HG03139 (cell line): ENCODE results near the gene STAG1.
"Not testable (repeated sequence)": the region's sequence is repeated elsewhere in the genome, so short reads cannot be mapped to it uniquely, and the experiment has no call there.

Experiments
- ATAC-seq: cut with Tn5 transposase; IDR thresholded peaks from one replicate; pipeline ENCODE4 v1.9.1; 2021; ENCODE audit not compliant: unreplicated experiment

The STAG1 gene

DNA sequence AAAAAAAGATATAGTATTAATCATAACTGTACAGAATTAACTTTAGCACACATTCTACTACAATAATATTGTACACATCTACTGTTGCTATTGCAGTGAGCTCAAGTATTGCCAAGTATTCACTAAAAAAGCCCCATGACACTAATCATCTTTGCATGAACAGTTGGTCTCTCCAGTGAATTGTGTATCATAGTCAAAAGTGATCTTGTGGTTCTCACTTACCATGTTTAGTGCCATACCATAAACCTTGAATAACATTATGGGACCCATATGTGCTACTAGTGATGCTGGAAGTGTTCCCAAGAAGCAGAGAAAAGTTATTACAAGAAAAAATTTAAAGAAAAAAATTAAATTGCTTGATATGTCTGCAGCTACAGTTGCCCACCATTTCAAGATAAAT is 324.9 kb downstream of the STAG1 start:
- ATAC-seq, result no peak

DNA sequence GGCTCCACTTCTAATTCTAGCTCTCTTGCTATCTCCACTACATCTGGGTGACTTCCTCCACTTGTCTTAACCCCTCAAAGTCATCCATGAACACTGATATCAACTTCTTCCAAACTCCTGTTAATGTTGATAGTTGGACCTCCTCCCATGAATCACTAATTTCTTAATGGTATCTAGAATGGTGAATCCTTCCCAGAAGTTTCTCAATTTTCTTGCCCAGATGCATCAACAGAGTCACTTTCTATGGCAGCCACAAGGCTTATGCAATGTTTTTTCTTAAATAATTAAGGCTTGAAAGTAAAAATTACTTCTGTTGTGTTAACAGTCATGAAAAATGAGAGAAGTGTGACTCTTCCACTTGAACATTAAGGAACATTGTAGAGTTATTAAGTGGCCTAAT is 337.7 kb downstream of the STAG1 start:
- ATAC-seq, result no peak

DNA sequence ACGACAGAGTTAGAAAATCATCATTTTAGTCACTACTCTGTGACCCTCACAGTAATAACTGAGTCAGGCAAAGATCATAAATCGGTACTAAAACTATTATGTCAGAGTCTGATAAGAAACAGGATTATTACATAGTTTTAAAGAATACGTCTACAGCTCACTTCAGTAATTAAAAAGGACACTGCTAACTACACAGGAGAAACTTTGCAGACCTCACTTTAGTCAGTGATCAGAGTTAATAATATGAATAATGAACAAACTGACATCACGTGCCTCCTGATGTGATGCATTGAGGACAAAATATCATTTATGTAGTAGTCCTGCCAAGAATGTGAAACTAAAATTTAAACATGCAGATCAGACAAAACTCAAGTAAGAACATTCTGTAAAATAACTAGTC is 339.9 kb downstream of the STAG1 start:
- ATAC-seq, result no peak

DNA sequence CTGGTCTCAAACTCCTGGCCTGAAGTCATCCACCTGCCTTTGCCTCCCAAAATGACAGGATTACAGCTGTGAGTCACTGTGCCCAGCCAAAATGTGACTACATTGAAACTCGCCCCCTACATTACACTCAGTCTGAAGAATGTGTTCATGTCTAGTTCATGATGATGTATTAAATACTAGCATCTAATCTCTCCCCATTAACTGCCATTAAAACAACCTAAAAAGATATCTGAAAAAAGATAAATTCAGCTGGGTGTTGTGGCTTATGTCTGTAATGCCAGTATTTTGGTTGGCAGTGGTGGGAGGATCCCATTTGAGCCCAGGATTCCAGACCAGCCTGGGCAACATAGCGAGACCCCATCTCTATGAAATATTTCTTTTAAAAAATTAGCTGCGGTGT is 342.6 kb downstream of the STAG1 start:
- ATAC-seq, result no peak

DNA sequence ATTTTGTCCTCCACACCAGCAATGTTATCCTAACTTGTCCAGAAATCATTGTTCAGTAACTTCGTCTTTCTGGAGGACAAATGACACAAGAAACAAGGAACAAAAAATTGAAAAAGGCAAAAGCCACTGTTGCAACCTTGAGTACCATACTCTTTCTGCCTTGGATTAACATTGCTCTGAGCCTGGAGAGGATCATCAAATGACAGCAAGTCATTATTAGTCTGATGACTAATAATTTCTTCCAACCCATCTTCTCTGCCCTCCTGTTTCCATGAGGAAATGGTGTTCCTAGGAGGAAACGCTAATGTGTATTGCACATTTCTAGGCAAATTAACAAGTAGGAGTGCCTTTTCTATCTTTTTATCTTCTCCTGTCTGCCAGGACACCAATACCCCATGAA is 348.1 kb downstream of the STAG1 start:
- no peak for ATAC-seq

DNA sequence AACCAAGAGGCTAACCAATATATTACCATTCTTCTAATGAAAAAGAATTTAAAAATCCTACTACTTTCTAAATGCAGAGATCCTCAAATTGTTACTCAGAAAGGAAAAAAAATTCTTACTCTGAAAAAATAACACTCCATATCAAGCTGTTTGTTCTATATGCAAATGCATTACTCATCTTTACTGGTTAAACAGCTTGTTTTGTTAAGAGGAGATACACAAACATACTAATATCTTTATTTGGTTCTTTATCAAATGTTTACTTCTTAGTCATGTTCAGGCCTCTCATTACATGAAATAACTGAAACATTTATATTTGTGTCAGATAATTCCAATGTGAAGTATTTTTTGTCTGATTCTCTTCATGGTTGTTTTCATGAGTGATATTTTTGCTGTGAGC is 355.3 kb downstream of the STAG1 start:
- ATAC-seq, result no peak

DNA sequence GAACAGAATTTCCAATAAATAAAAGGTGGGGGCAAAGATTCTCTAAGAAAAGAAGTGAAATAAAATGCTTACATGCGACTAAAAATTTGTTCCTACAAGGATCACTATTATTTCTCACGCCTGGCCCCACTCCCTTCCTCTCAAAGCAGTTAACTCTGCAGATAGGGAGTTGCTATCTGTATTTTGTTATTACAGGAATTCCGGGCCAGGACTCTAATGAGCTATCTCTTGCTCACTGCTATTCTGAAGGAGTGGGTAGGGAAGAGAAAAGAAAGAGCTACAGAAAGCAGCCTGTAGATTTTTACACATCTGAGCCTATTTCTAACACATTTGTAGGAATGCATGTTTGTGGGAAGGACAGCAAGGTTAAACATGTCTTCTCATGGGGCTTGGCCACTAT is 361.6 kb downstream of the STAG1 start:
- ATAC-seq, result no peak

DNA sequence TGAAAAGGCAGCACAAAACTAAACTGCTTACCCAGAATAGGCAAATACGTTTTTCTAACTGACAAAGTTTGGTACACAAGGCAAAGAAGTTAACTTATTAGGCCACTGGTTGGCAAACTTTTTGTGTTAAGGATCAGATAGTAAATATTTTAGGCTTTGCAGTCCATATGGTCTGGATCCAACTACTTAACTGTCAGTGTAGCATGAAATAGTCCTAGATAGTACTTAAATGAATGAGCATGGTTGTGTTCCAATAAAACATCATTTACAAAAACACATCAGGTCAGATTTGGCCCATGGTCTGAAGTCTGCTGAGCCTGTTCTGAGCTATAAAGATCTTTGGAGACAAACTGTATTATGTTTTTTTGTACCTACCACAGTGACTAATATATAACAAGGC is 365.1 kb downstream of the STAG1 start:
- no peak for ATAC-seq

DNA sequence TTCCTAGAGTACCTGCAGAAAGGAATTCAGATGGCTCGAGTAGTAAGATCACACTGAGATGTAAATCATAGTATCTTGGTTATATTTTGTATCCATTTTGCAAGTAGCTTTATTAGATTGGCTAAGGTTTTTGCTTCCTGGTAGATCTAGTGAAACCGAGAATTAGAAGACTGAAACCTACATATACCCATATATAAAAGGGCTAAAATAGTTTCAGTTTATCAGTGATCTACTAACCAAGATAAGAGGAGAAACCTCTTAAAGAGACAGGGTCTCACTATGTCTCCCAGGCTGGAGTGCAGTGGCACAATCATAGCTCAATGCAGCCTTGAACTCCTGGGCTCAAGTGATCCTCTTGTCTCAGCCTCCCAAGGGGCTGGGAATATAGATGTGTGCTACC is 366.7 kb downstream of the STAG1 start:
- ATAC-seq, result peak; percentile 85

DNA sequence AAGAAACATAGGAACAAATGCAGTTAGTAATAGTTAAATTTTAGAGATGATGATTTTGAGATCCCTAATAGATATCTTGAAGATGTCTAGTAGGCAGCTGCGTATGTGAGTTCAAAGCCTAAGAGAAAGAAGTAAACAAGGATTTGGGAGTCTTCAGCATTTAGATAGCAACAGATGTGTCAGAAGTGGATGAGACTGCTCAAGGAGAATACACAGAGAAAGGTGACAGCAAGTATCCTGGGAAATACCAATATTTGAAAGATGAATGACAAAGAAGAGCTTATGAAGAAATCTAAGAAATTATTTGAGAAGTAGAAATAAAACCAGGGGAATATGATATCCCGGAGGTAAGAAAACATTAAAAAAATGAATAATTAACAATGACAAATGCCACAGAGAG is 371.1 kb downstream of the STAG1 start:
- no peak for ATAC-seq

DNA sequence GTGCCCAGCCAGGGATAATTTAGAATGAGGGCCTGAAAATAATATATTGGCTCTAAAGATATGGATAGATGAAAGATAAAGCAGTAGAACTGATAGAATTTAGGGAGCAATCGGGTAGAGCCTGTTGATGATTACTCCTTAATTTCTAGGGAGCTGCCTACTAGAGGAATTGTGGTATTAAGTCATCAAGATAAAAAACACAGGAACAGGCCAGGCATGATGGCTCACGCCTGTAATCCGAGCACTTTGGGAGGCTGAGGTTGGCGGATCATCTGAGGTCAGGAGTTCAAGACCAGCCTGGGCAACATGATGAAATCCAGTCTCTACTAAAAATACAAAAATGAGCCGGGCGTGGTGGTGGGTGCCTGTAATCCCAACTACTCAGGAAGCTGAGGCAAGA is 371.6 kb downstream of the STAG1 start:
- no peak for ATAC-seq

DNA sequence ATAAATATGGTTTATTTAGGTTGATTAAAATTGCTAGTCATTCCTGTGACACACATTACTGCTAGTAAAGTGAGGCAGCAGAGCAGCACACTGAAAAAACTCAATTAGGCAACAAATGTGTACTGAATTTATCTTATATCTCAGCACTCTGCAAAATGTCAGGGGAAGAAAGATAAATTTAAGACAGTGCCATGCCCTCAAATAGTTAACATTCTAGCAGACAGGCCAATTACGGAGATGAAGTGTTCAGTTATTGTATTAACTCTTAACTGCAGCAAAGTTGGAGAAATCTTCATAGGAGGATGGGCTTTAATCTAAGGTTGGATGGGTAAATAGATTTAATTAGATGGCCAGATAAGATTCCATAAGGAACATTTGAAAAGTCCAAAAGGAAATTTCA is 374.2 kb downstream of the STAG1 start:
- ATAC-seq, result no peak

DNA sequence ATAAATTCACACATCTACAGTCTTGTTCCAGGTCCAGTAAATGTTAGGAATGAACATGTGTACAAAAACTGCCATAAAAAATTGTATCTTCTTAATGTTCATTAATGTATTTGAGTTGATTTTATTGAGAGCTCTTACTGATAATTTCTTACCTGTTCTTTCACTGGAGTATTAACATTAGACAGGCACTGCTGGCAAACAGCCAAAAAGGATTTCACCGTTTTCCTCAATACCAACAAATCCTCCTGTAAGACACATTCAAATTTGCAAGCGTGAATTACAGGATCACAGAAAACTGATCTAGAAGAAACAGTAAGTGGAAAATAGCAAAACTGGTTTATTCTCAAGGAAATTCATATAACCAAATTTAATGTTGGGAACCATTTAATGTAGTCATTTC is 374.7 kb downstream of the STAG1 start:
- no peak for ATAC-seq

DNA sequence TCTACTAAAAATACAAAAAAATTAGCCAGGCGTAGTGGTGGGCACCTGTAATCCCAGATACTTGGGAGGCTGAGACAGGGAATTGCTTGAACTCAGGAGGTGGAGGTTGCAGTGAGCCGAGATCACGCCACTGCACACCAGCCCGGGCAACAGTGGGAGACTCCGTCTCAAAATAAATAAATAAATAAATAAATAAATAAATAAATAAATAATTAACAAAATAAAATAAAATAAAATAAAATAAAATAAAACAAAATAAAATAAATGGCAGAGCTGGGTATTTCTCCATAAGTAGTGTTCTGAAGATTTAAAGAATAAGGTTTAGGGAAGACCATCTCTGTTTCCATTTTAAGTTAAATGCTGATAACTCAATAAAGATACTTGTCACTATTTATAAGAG is 376.4 kb downstream of the STAG1 start:
- not testable (repeated sequence) for ATAC-seq

DNA sequence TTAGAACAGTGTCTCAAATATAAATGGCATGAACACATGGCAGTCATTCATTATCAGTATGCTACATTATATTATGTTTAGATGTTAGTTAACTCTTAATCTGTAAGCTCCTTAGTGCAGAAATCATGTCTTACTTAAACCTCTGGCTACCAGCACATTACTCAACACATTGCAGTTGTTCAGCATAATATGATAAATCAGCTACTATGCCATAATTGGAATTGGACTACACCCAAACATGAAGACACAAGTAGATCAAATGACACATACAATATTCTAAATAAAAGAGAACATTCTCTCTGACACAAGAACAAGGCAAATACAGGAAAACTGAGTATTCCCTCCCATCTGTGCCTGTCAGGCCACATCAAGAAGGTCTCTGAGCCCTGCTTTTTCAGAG is 385.9 kb downstream of the STAG1 start:
- ATAC-seq, result no peak

DNA sequence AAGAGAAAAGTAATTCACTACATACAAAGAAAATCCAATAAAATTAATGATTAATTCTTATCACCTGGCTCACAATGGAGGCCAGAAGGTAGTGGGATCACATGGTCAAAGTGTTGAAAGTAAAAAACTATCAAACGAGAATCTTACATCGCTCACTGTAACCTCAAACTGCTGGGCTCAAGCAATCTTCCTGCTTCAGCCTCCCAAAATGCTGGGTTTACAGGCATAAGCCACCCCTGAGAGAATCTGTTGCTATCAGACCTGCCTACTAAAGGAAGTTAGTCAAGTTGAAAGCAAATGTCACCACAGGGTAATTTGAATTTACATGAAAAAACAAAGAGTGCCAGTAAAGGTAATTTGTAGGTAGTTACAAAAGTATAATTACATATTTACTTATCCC is 398.7 kb downstream of the STAG1 start:
- ATAC-seq, result peak; percentile 71

DNA sequence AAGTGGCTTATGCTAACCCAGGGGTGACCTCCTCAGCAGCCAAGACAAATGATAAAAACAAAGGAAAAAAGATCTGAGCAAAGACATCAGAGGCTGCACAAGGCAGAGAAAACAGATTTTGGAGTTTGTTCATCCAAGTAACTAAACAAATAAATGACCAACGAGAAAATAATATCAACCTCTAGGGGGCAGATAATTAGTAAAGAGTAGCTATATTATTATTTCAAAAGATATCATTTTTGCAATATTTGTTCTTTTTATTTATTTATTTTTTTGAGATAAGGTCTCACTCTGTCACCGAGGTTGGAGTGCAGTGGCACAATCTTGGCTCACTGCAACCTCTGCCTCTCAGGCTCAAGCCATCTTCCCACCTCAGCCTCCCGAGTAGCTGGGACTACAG is 400.3 kb downstream of the STAG1 start:
- no peak for ATAC-seq

DNA sequence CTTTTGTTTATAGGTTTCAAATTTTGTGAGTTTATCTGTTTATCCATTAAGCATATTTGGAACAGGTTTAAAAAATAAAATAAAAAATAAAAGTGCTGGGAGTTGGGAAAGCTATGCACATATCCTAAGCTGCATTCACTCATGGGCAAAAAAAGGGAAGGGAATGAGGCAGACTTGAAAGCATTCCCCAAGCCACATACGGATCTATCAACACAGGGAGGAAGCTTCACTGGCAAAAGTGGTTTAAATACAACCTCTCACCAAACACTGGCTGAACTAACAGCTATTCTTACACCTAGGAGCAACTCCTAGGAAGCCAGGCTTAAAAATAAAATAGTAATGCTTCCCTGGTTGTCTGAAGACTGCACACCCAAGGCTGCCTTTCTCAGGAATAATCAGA is 400.8 kb downstream of the STAG1 start:
- no peak for ATAC-seq

DNA sequence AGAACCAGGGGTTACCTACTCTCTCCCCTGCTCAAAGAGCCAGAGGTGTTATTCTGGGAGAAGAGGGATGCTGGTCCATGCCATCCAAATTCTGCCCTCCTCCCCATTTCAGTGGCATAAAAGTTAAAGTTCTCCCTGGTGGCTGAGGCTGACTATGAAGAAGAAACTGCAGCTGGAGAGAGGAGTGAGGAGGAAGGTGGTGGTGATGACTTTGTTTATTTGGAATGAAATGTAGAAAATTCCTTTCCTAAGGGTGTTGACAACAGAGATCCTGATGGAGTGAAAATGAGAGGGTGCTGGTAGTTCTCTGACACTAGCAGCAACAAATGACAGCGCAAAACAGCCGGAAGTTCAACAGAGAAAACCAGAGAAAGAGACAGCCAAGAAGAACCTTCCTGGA is 401.6 kb downstream of the STAG1 start:
- no peak for ATAC-seq

DNA sequence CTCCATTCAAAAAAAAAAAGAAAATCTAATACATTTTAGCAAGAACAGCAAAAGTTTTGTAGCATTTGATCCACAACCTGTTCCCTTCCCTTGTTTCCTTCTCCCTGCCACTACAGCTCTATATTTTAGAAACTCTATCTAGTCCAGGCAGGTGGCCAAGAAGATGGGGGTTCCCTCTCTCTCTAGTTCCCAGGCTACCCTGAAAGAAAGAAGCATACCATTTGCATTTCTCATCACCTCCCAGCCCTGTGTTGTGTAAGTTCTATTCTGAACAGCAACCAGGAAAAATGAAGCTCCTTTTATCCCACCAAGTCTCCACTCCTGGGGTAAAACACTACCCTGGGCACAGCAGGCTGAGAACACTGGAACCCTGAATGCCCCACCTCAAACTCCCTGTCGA is 402.0 kb downstream of the STAG1 start:
- no peak for ATAC-seq

DNA sequence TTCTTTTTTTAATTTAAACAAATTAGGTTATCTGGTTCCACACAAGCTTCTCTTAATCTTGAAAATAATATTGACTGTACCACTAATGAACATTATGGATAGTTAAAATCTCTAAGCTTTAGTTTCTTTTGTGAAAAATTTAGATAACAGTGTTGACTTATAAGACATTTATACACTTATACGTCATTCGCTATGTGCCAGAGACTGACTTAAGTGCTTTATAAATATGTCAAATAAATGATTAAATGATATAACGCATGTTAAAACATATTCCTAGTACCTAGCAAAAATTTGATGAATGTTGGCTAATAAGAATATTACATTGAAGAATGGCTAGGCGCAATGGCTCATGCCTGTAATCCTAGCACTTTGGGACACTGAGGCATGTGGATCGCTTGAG is 405.7 kb downstream of the STAG1 start:
- ATAC-seq, result no peak

DNA sequence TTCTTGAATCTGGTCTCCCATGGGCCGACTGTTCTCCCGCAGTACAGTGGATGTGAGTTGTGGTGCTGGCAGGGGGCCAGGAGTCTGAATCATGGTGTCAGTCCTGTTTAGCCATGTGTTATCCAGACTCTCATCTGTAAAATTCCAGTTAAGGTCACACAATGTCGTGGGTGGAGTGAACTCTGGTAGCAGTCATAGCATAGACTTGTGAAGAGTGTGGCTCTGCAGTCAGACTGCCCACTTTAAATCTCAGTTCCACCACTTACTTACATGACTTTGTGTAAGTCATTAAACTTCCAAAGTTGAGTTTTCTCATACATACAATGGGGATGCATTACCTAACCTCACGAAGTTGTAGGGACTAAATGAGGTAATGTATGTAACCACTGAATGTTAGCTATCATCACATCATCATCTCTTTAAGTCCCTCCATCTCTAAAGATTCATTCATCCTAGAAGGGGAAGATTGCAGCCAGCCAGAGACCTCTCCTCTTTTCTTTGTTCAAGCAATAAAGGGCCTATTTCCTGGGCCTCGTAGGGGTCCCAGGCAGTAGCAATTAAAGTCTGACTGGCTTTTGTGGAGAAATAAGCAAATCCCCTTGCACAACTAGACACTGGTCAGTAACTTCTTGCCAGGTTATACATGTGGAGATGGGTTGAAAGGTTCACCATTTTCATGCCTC is 408.2 kb downstream of the STAG1 start:
- ATAC-seq, result no peak

DNA sequence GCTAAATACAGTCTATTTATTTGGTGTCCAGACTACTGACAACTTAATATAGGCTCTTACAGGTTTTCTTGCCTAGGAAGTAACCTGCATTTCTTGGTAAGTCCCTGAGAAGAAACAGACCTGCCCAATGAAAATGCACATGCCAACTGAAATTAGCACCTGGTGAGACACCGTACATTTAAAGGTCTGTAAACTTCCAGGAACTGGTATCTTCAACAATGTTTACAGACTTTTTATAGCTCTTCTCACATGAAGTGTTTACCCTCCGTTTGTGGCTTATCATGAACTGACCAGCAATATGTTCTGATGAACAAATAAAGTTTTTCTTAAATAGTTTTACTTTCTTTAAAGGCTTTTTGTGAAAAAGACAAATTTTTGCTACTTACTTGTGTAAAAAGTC is 408.7 kb downstream of the STAG1 start:
- no peak for ATAC-seq
